HepG2 (cell line): Measurements from ENCODE around the gene HDLBP. TPM values are rescaled to one million over a fixed set of nuclear protein-coding genes. Genes with fewer than 3 reads are reported as not detected.
A peak's percentile ranks its signal among the peaks of the same experiment; 100 is the strongest.

ENCODE experiments used
- ATAC-seq: fragments of 200-7000 bp; cut with Tn5 transposase; 3 replicates; pipeline ENCODE4 v1.9.1; 2020; ENCODE audit warnings: mild to moderate bottlenecking, moderate library complexity
- BruUV-seq: library from RNA; stranded (reverse); fragments of 400-500 nt; replicated peaks from 2 replicates; lab custom pipeline; 2021; lab: Mats Ljungman, UMichigan
- CTCF ChIA-PET: fragments of 300-600 bp; formaldehyde crosslinking; extraction: SDS; loops from one replicate; lab custom pipeline; 2021; ENCODE audit warnings: low total read pairs, inconsistent platforms, low intra/inter-chr PET ratio; lab: Yijun Ruan, JAX
- POLR2A ChIA-PET: fragments of 350-600 bp; sonication (Branson Sonifier 250); formaldehyde crosslinking; loops from one replicate; lab custom pipeline; 2020; ENCODE audit warnings: antibody characterized with exemption, inconsistent platforms; lab: Yijun Ruan, JAX
- DNase-seq: peaks from one replicate; pipeline ENCODE4 v3.0.0-alpha.2; 2015; ENCODE audit warnings: low spot score
- FAIRE-seq: peaks from 3 replicates; lab custom pipeline; 2011; peaks lifted over from hg19 to GRCh38; lab: Jason Lieb, UNC
- H2AFZ ChIP-seq: one replicate; pipeline ENCODE4 v1.6.1; 2011; ENCODE audit warnings: low read length, inconsistent platforms
- H3K27ac ChIP-seq: fragments of 300-600 bp; 3 replicates; pipeline ENCODE4 v1.8.0; 2011; ENCODE audit warnings: mixed run types, mild to moderate bottlenecking, mixed read lengths, low read length, inconsistent platforms; ENCODE audit not compliant: insufficient read depth; ENCODE audit errors: extremely low read length
- H3K27me3 ChIP-seq, 2 experiments: fragments of 200-600 bp in 1 of 2; 2 replicates in 1 of 2; 3 replicates in 1 of 2; pipeline versions ENCODE4 v1.6.0 to v1.8.0; 2011; ENCODE audit warnings: low read length in 2 of 2, mild to moderate bottlenecking in 2 of 2, moderate library complexity in 2 of 2, inconsistent platforms in 1 of 2; ENCODE audit not compliant: insufficient read depth in 2 of 2, control insufficient read depth in 1 of 2
- H3K36me3 ChIP-seq, 2 experiments: fragments of 200-600 bp in 1 of 2; replicated peaks in 1 of 2; 2 replicates in 1 of 2; 3 replicates in 1 of 2; pipeline versions ENCODE4 v1.5.1 to v1.8.0; 2011; ENCODE audit warnings: low read length in 2 of 2, inconsistent platforms in 1 of 2; ENCODE audit not compliant: insufficient read depth in 2 of 2, control insufficient read depth in 1 of 2
- H3K4me1 ChIP-seq: 2 replicates; pipeline ENCODE4 v1.5.1; 2012; ENCODE audit warnings: low read length, inconsistent platforms; ENCODE audit not compliant: insufficient read depth
- H3K4me2 ChIP-seq: 2 replicates; pipeline ENCODE4 v1.6.0; 2011; ENCODE audit warnings: low read depth, low read length, inconsistent platforms
- H3K4me3 ChIP-seq, 3 experiments: fragments of 200-600 bp in 1 of 3; sonication (generic), shearing (Covaris generic) in 1 of 3; replicated peaks in 1 of 3; 2 replicates each; pipeline ENCODE4 v1.5.1; 2011 to 2016; ENCODE audit warnings: low read length in 3 of 3, inconsistent platforms in 2 of 3, low read depth in 2 of 3, mild to moderate bottlenecking in 2 of 3, control low read depth in 1 of 3, mixed read lengths in 1 of 3; ENCODE audit not compliant: insufficient read depth in 1 of 3
- H3K79me2 ChIP-seq: one replicate; pipeline ENCODE4 v1.6.1; 2011; ENCODE audit warnings: low read length, inconsistent platforms; ENCODE audit not compliant: insufficient read depth
- H3K9ac ChIP-seq: 2 replicates; pipeline ENCODE4 v1.6.0; 2011; ENCODE audit warnings: mild to moderate bottlenecking, low read depth, low read length, inconsistent platforms; ENCODE audit not compliant: insufficient read depth
- H3K9me3 ChIP-seq: 2 replicates; pipeline ENCODE4 v1.5.1; 2012; ENCODE audit warnings: mild to moderate bottlenecking, low read length
- H4K20me1 ChIP-seq: 2 replicates; pipeline ENCODE4 v1.6.0; 2011; ENCODE audit warnings: inconsistent platforms, mild to moderate bottlenecking, low read length, moderate library complexity; ENCODE audit not compliant: insufficient read depth
- RBM22 ChIP-seq: fragments of 200-400 bp; formaldehyde crosslinking; optimal IDR thresholded peaks from 2 replicates; pipeline ENCODE3; 2017; ENCODE audit warnings: mild to moderate bottlenecking, low read length, moderate library complexity
- ZNF737 ChIP-seq: sonication (generic); formaldehyde crosslinking; IDR thresholded peaks from 2 replicates; pipeline ENCODE4 v1.5.0; 2020; ENCODE audit warnings: missing genetic modification reagents, mild to moderate bottlenecking, borderline replicate concordance
- WGBS: methylation state at CpG from one replicate; pipeline ENCODE4 v1.1.6; 2017; ENCODE audit warnings: low lambda C conversion rate; 5-methylcytosine and 5-hydroxymethylcytosine counted together
- in situ Hi-C: cut with HindIII; loops from 2 replicates; pipeline ENCODE4 v1.10.0; 2017; ENCODE audit warnings: low pct_unique_long_range_greater_than_20kb; ENCODE audit not compliant: extremely low pct_ligation_motif_present
- intact Hi-C: fragments of 100-400 bp; cut with micrococcal nuclease; formaldehyde crosslinking; loops from one replicate; pipeline ENCODE4 v1.10.0; 2022; ENCODE audit not compliant: unreplicated experiment
- polyA plus RNA-seq, 8 experiments: library from polyadenylated mRNA; depleted of rRNA in 3 of 8; stranded (reverse) in 7 of 8; unstranded in 1 of 8; fragments of >200 nt; fragmentation: Illumina TruSeq in 4 of 8; extraction: Trizol in 4 of 8; gene quantifications; 2 replicates each; pipeline versions ENCODE4 v1.2.1 to v1.2.3, GENCODE V29; 2011 to 2016; ENCODE audit warnings: low read depth in 4 of 8, missing spikeins in 1 of 8, mixed read lengths in 1 of 8; ENCODE audit not compliant: insufficient read depth in 1 of 8
- total RNA-seq, 5 experiments: library from RNA; depleted of rRNA; stranded (reverse); fragments of >200 nt; fragmentation: Illumina TruSeq; extraction: Trizol; gene quantifications; 2 replicates each; pipeline ENCODE4 v1.2.3, GENCODE V29; 2016; ENCODE audit warnings: low read depth in 1 of 5
- TF ChIP-seq, protein P1 (sequence below): sonication (generic); formaldehyde crosslinking; IDR thresholded peaks from 2 replicates; pipeline ENCODE4 v1.5.0; 2020; ENCODE audit warnings: mild to moderate bottlenecking, missing genetic modification reagents

HDLBP gene
- total and polyA plus RNA-seq, 2 of the 13 experiments (the other 11 are each of a cell fraction or from before 2014, with no cell fraction given): 464 to 707 TPM

DNA sequence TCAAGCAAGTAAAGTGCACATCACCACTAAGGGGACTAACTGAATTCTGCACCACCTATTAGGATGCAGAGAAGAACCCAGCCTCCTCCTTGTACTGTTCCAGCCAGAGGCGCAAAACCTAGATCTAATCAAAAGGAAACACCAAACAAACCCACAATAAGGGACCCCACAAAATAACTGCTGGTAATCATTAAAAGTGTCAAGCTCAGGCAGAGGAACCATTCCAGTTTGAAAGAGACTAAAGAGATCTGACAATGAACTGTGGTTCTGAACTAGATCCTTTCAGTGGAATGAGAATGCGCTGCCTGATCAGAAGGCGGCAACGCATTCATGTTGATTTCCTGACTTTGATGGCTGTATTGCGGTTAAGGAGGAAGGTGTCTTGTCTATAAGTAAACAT is 16.8 kb downstream of the HDLBP start:
- no peak for ATAC-seq
- ChIA-PET POLR2A (no interaction called here), CTCF (no interaction called here)
- H3K79me2 ChIP-seq: peaks cover 93% of the 10 kb centered on the region
- no peak overlapping the region for H3K4me2 ChIP-seq
- FAIRE-seq: no peak
- H4K20me1 ChIP-seq: peaks cover 57% of the 10 kb centered on the region
- H3K27me3 ChIP-seq: no peaks in the 10 kb centered on the region
- H3K9ac ChIP-seq: no peak overlapping the region
- H3K9me3 ChIP-seq: no peaks in the 10 kb centered on the region
- intact Hi-C loops (no loop called here), in situ Hi-C loops (no loop called here)
- TF ChIP-seq ZNF737 (CRISPR knock-in tag): no peak
- H3K4me1 ChIP-seq: peaks cover 53% of the 10 kb centered on the region
- 95% methylated on average over 5 of the region's 5 CpGs for WGBS
- H3K27ac ChIP-seq: no peak overlapping the region
- DNase-seq: no peak
- H2AFZ ChIP-seq: no peak overlapping the region
- BruUV-seq: no TSS peak
- H3K4me3 ChIP-seq: no peak overlapping the region
- H3K36me3 ChIP-seq: peaks cover 3 to 15% of the 10 kb centered on the region in 2 experiments; a peak in 3 of 5 replicates

DNA sequence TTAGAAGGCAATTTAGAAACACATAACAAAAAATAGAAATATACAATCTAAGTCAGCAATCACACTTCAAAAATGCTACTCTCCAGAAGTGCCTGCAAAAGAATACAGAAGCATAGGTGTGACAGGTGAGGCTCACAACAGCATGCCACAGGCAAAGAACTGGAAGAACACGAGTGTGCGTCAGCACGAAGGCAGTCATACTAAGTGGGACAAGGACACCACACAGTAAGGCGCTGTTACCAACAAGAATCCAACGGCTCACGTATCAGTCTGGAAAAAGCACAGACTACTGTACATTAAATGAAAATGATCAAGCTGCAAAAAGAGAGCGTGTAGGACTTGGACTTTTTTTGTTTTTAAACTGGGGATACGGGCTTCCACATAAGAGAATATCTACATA is 18.7 kb downstream of the HDLBP start:
- intact Hi-C loops (no loop called here), in situ Hi-C loops (no loop called here)
- H3K4me1 ChIP-seq: peaks cover 53% of the 10 kb centered on the region
- H3K4me3 ChIP-seq: no peak overlapping the region
- CTCF ChIA-PET: no interaction called here
- no peak overlapping the region for H3K4me2 ChIP-seq
- no TSS peak for BruUV-seq
- POLR2A ChIA-PET: no interaction called here
- no peak for FAIRE-seq
- TF ChIP-seq RBM22: peak; percentile 42
- TF ChIP-seq, protein P1, sequence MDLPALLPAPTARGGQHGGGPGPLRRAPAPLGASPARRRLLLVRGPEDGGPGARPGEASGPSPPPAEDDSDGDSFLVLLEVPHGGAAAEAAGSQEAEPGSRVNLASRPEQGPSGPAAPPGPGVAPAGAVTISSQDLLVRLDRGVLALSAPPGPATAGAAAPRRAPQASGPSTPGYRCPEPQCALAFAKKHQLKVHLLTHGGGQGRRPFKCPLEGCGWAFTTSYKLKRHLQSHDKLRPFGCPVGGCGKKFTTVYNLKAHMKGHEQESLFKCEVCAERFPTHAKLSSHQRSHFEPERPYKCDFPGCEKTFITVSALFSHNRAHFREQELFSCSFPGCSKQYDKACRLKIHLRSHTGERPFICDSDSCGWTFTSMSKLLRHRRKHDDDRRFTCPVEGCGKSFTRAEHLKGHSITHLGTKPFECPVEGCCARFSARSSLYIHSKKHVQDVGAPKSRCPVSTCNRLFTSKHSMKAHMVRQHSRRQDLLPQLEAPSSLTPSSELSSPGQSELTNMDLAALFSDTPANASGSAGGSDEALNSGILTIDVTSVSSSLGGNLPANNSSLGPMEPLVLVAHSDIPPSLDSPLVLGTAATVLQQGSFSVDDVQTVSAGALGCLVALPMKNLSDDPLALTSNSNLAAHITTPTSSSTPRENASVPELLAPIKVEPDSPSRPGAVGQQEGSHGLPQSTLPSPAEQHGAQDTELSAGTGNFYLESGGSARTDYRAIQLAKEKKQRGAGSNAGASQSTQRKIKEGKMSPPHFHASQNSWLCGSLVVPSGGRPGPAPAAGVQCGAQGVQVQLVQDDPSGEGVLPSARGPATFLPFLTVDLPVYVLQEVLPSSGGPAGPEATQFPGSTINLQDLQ (CRISPR knock-in tag): no peak
- H3K9me3 ChIP-seq: no peaks in the 10 kb centered on the region
- H3K27ac ChIP-seq: no peak overlapping the region
- WGBS: 95% methylated on average over 8 of the region's 8 CpGs
- DNase-seq: no peak
- peaks cover 93% of the 10 kb centered on the region for H3K79me2 ChIP-seq
- H3K27me3 ChIP-seq: no peaks in the 10 kb centered on the region
- H2AFZ ChIP-seq: no peak overlapping the region
- no peak for ATAC-seq
- H4K20me1 ChIP-seq: peaks cover 55% of the 10 kb centered on the region
- H3K9ac ChIP-seq: no peak overlapping the region
- H3K36me3 ChIP-seq: peaks cover 1 to 15% of the 10 kb centered on the region in 2 experiments; a peak in 3 of 5 replicates
